GM23338 (cell line): Measurements from ENCODE around the gene ZNF831. TPM values are rescaled to one million over a fixed set of nuclear protein-coding genes. Genes with fewer than 3 reads are reported as not detected.

Experiments used
- ATAC-seq: fragments of 200-7000 bp; cut with Tn5 transposase; 3 replicates; pipeline ENCODE4 v1.9.1; 2020
- DNase-seq: peaks from one replicate; pipeline ENCODE4 v3.0.0-alpha.2; 2015; ENCODE audit warnings: low spot score
- H2AFZ ChIP-seq: fragments of 200-600 bp; sonication (generic); 2 replicates; pipeline ENCODE4 v1.8.0; 2016; ENCODE audit warnings: antibody characterized with exemption, mild to moderate bottlenecking, moderate library complexity
- H3F3A ChIP-seq: fragments of 200-600 bp; sonication (generic); replicated peaks from 2 replicates; pipeline ENCODE4 v1.8.0; 2017; ENCODE audit warnings: antibody characterized with exemption, mixed run types, low read depth
- H3K27ac ChIP-seq: fragments of 200-600 bp; sonication (generic); 2 replicates; pipeline ENCODE4 v1.6.1; 2016; ENCODE audit warnings: low read depth
- H3K27me3 ChIP-seq: fragments of 200-600 bp; sonication (generic); 2 replicates; pipeline ENCODE4 v1.8.0; 2016; ENCODE audit warnings: mild to moderate bottlenecking, mixed run types, moderate library complexity; ENCODE audit not compliant: insufficient read depth
- H3K36me3 ChIP-seq: fragments of 200-600 bp; sonication (generic); 2 replicates; pipeline ENCODE4 v1.8.0; 2016; ENCODE audit warnings: mild to moderate bottlenecking; ENCODE audit not compliant: insufficient read depth
- H3K4me1 ChIP-seq: fragments of 200-600 bp; sonication (generic); 2 replicates; pipeline ENCODE4 v1.8.0; 2016; ENCODE audit warnings: mild to moderate bottlenecking, moderate library complexity; ENCODE audit not compliant: insufficient read depth
- H3K4me2 ChIP-seq: fragments of 200-600 bp; sonication (generic); 2 replicates; pipeline ENCODE4 v1.7.1; 2017; ENCODE audit warnings: mixed run types
- H3K4me3 ChIP-seq: fragments of 200-600 bp; sonication (generic); 2 replicates; pipeline ENCODE4 v1.6.1; 2016; ENCODE audit warnings: mixed run types
- H3K79me2 ChIP-seq: fragments of 200-600 bp; sonication (generic); replicated peaks from 2 replicates; pipeline ENCODE4 v1.8.0; 2017; ENCODE audit warnings: mild to moderate bottlenecking; ENCODE audit not compliant: insufficient read depth
- H3K9me2 ChIP-seq: fragments of 200-600 bp; sonication (generic); 2 replicates; pipeline ENCODE4 v1.8.0; 2017; ENCODE audit not compliant: insufficient read depth
- H4K20me1 ChIP-seq: fragments of 200-600 bp; sonication (generic); replicated peaks from 2 replicates; pipeline ENCODE4 v1.8.0; 2017; ENCODE audit warnings: mild to moderate bottlenecking; ENCODE audit not compliant: insufficient read depth
- H3K27ac Mint-ChIP-seq: 2 replicates; pipeline ENCODE4 v1.8.0; 2020; ENCODE audit warnings: inconsistent platforms, mild to moderate bottlenecking, moderate library complexity, mixed read lengths
- H3K27me3 Mint-ChIP-seq: 3 replicates; pipeline ENCODE4 v1.8.0; 2022; ENCODE audit warnings: low read depth, mild to moderate bottlenecking, moderate library complexity, mixed read lengths, inconsistent platforms; ENCODE audit not compliant: insufficient read depth, poor library complexity
- H3K36me3 Mint-ChIP-seq: 3 replicates; pipeline ENCODE4 v1.8.0; 2021; ENCODE audit warnings: low read depth, mild to moderate bottlenecking, inconsistent platforms, moderate library complexity, mixed read lengths
- H3K4me1 Mint-ChIP-seq: 3 replicates; pipeline ENCODE4 v1.8.0; 2020; ENCODE audit warnings: mild to moderate bottlenecking, inconsistent platforms, mixed read lengths
- H3K4me3 Mint-ChIP-seq: 3 replicates; pipeline ENCODE4 v1.8.0; 2021; ENCODE audit warnings: moderate library complexity, mild to moderate bottlenecking, inconsistent platforms, mixed read lengths
- H3K9me3 Mint-ChIP-seq: 3 replicates; pipeline ENCODE4 v1.8.0; 2020; ENCODE audit warnings: moderate library complexity, mild to moderate bottlenecking, inconsistent platforms, mixed read lengths
- CREB1 ChIP-seq: fragments of 250-450 bp; sonication (Bioruptor Pico); IDR thresholded peaks from 2 replicates; pipeline ENCODE4 v1.5.0; 2020; ENCODE audit warnings: low read depth, mild to moderate bottlenecking, moderate library complexity
- CTCF ChIP-seq, 2 experiments: fragments of 200-600 bp in 1 of 2; sonication (generic) in 1 of 2; conservative IDR thresholded peaks; 2 replicates each; pipeline versions ENCODE4 v1.5.1 to v1.6.1; 2016 to 2017; ENCODE audit warnings: antibody characterized with exemption in 2 of 2, low read depth in 2 of 2, mild to moderate bottlenecking in 2 of 2, moderate library complexity in 1 of 2
- EZH2 ChIP-seq: fragments of 200-600 bp; sonication (generic); IDR thresholded peaks from one replicate; pipeline ENCODE4 v1.8.0; 2017; ENCODE audit warnings: antibody characterized with exemption, mild to moderate bottlenecking, low read depth; ENCODE audit not compliant: unreplicated experiment
- EZH2phosphoT487 ChIP-seq: fragments of 200-600 bp; sonication (generic); IDR thresholded peaks from one replicate; pipeline ENCODE4 v1.8.1; 2018; ENCODE audit warnings: antibody characterized with exemption; ENCODE audit not compliant: unreplicated experiment
- NANOG ChIP-seq: IDR thresholded peaks from 2 replicates; pipeline ENCODE4 v1.6.1; 2016; ENCODE audit warnings: antibody characterized with exemption, borderline replicate concordance
- POLR2AphosphoS5 ChIP-seq: IDR thresholded peaks from 2 replicates; pipeline ENCODE4 v1.6.1; 2016; ENCODE audit warnings: antibody characterized with exemption, low read depth
- ZNF114 ChIP-seq: fragments of 250-450 bp; sonication (Bioruptor Pico); IDR thresholded peaks from 2 replicates; pipeline ENCODE4 v1.5.0; 2020; ENCODE audit warnings: mild to moderate bottlenecking, moderate library complexity
- ZNF331 ChIP-seq: fragments of 250-450 bp; sonication (Bioruptor Pico); IDR thresholded peaks from 2 replicates; pipeline ENCODE4 v1.5.0; 2020; ENCODE audit warnings: low read depth, mild to moderate bottlenecking, moderate library complexity
- ZNF462 ChIP-seq: fragments of 250-450 bp; sonication (Bioruptor Pico); IDR thresholded peaks from 2 replicates; pipeline ENCODE4 v1.5.0; 2020; ENCODE audit warnings: mild to moderate bottlenecking, moderate library complexity
- polyA plus RNA-seq: library from polyadenylated mRNA; unstranded; fragments of >200 nt; fragmentation: Nextera tagmentation; extraction: Ambion mirVana; gene quantifications from 2 replicates; pipeline ENCODE4 v1.2.1, GENCODE V29; 2016
- total RNA-seq: library from RNA; depleted of rRNA; stranded (reverse); fragments of >200 nt; shearing (Covaris generic); gene quantifications from 2 replicates; pipeline ENCODE4 v1.2.3, GENCODE V29; 2014

Gene ZNF831
- total and polyA plus RNA-seq, 2 experiments from 2014 or later = not detected

- Mint-ChIP-seq H3K4me3 (no peak overlapping the region; the same call in 2 of the 3 replicates), H3K9me3 (no peaks in the 10 kb centered on the region; the same call in 1 of the 3 replicates), H3K36me3 (no peaks in the 10 kb centered on the region), H3K4me1 (no peaks in the 10 kb centered on the region), H3K27ac (no peak overlapping the region), H3K27me3 (peaks cover 7% of the 10 kb centered on the region)
- TF ChIP-seq CREB1 (CRISPR knock-in tag) = no peak
- TF ChIP-seq CTCF (conservative IDR thresholded peaks at IDR 0.05; ENCODE audit: low read depth in 2 of 2) = no peak
- no peak for TF ChIP-seq POLR2AphosphoS5
- TF ChIP-seq NANOG = no peak
- no peak for TF ChIP-seq ZNF331
- TF ChIP-seq ZNF114 (CRISPR knock-in tag) = no peak
- no peak for TF ChIP-seq EZH2
- no peak for TF ChIP-seq ZNF462
- no peak for TF ChIP-seq EZH2phosphoT487
- Histone ChIP-seq H3K36me3 (no peaks in the 10 kb centered on the region), H3K9me2 (peaks cover 7% of the 10 kb centered on the region; the same call in 1 of the 2 replicates), H3K4me3 (no peak overlapping the region), H3K27me3 (no peaks in the 10 kb centered on the region), H3K4me2 (no peak overlapping the region), H2AFZ (no peak overlapping the region), H4K20me1 (no peaks in the 10 kb centered on the region), H3K27ac (no peak overlapping the region), H3K4me1 (no peaks in the 10 kb centered on the region), H3K79me2 (no peaks in the 10 kb centered on the region), H3F3A (no peaks in the 10 kb centered on the region)
- no peak for DNase-seq
- ATAC-seq = no peak
Observed at GRCh38 chr20:59145247-59145923, 18.2 kb upstream of the ZNF831 start.
